GM23248 (cell line): ENCODE measurements around the gene PEX10.

Experiments
- EZH2 ChIP-seq: fragments of 200-600 bp; sonication (generic); IDR thresholded peaks from 2 replicates; pipeline ENCODE4 v1.6.1; 2018; ENCODE audit warnings: antibody characterized with exemption, mild to moderate bottlenecking; ENCODE audit not compliant: insufficient read depth, poor library complexity, severe bottlenecking
- EZH2phosphoT487 ChIP-seq: fragments of 200-600 bp; sonication (generic); IDR thresholded peaks from 2 replicates; pipeline ENCODE4 v1.6.1; 2018; ENCODE audit warnings: antibody characterized with exemption, moderate library complexity, mild to moderate bottlenecking, low read depth; ENCODE audit not compliant: insufficient read depth

GRCh38 chr1:2414297-2414958, 2.1 kb upstream of the PEX10 start:
- no peak for TF ChIP-seq EZH2
- TF ChIP-seq EZH2phosphoT487 = no peak
